Neural progenitor cell (in vitro differentiated cells): ENCODE data around the gene TK1. TPM values are rescaled to one million over a fixed set of nuclear protein-coding genes. Genes with fewer than 3 reads are reported as not detected.
A peak's percentile ranks its signal among the peaks of the same experiment; 100 is the strongest.
"Not testable (repeated sequence)": the region's sequence is repeated elsewhere in the genome, so short reads cannot be mapped to it uniquely, and the experiment has no call there.

ENCODE experiments used
- DNase-seq: peaks from one replicate; pipeline ENCODE4 v3.0.0-alpha.2; 2016; ENCODE audit warnings: low spot score
- H2AFZ ChIP-seq: fragments of 200-600 bp; sonication (generic); replicated peaks from 2 replicates; pipeline ENCODE4 v1.6.1; 2016; ENCODE audit warnings: antibody characterized with exemption
- H3F3A ChIP-seq: fragments of 200-600 bp; sonication (generic); 2 replicates; pipeline ENCODE4 v1.6.1; 2016; ENCODE audit warnings: antibody characterized with exemption, low read depth
- H3K27ac ChIP-seq: fragments of 200-600 bp; sonication (generic); 2 replicates; pipeline ENCODE4 v1.5.1; 2016; ENCODE audit warnings: mild to moderate bottlenecking
- H3K27me3 ChIP-seq: fragments of 200-600 bp; sonication (generic); 2 replicates; pipeline ENCODE4 v1.6.1; 2016; ENCODE audit warnings: mild to moderate bottlenecking, moderate library complexity
- H3K36me3 ChIP-seq: fragments of 200-600 bp; sonication (generic); 2 replicates; pipeline ENCODE4 v1.5.1; 2016
- H3K4me1 ChIP-seq: fragments of 200-600 bp; sonication (generic); 2 replicates; pipeline ENCODE4 v1.6.1; 2016; ENCODE audit warnings: mixed run types
- H3K4me2 ChIP-seq: fragments of 200-600 bp; sonication (generic); 2 replicates; pipeline ENCODE4 v1.6.1; 2016
- H3K4me3 ChIP-seq: fragments of 200-600 bp; sonication (generic); 2 replicates; pipeline ENCODE4 v1.5.1; 2016
- H3K79me2 ChIP-seq: fragments of 200-600 bp; sonication (generic); 2 replicates; pipeline ENCODE4 v1.6.1; 2016; ENCODE audit warnings: low read depth
- H3K9ac ChIP-seq: fragments of 200-600 bp; sonication (generic); 2 replicates; pipeline ENCODE4 v1.6.1; 2016
- H3K9me3 ChIP-seq: fragments of 200-600 bp; sonication (generic); 2 replicates; pipeline ENCODE4 v1.5.1; 2016; ENCODE audit warnings: low read depth
- H4K20me1 ChIP-seq: fragments of 200-600 bp; sonication (generic); 2 replicates; pipeline ENCODE4 v1.6.1; 2016; ENCODE audit warnings: low read depth
- H3K27ac Mint-ChIP-seq: 3 replicates; pipeline ENCODE4 v1.8.0; 2021; ENCODE audit warnings: mixed read lengths
- H3K27me3 Mint-ChIP-seq: 2 replicates; pipeline ENCODE4 v1.8.0; 2022; ENCODE audit warnings: low read depth, mild to moderate bottlenecking, inconsistent platforms, moderate library complexity, mixed read lengths; ENCODE audit not compliant: insufficient read depth
- H3K36me3 Mint-ChIP-seq: 3 replicates; pipeline ENCODE4 v1.8.0; 2021; ENCODE audit warnings: mixed read lengths
- H3K4me1 Mint-ChIP-seq: 3 replicates; pipeline ENCODE4 v1.8.0; 2021; ENCODE audit warnings: mixed read lengths
- H3K4me3 Mint-ChIP-seq: 3 replicates; pipeline ENCODE4 v1.8.0; 2021; ENCODE audit warnings: mild to moderate bottlenecking, moderate library complexity, mixed read lengths
- H3K9me3 Mint-ChIP-seq: 3 replicates; pipeline ENCODE4 v1.8.0; 2020; ENCODE audit warnings: mixed read lengths
- CTCF ChIP-seq: fragments of 200-600 bp; sonication (generic); IDR thresholded peaks from 2 replicates; pipeline ENCODE4 v1.5.1; 2017; ENCODE audit warnings: antibody characterized with exemption, mild to moderate bottlenecking
- EZH2 ChIP-seq: fragments of 200-600 bp; sonication (generic); IDR thresholded peaks from 2 replicates; pipeline ENCODE4 v1.6.1; 2017; ENCODE audit warnings: antibody characterized with exemption, mild to moderate bottlenecking, moderate library complexity
- EZH2phosphoT487 ChIP-seq: fragments of 200-600 bp; sonication (generic); IDR thresholded peaks from 2 replicates; pipeline ENCODE4 v1.6.1; 2017; ENCODE audit warnings: antibody characterized with exemption
- total RNA-seq: library from RNA; depleted of rRNA; stranded (reverse); fragments of >200 nt; gene quantifications from 2 replicates; pipeline ENCODE4 v1.2.3, GENCODE V29; 2015; ENCODE audit warnings: low replicate concordance

Gene TK1
- total RNA-seq: 27.3 and 61.7 TPM in 2 replicates

- H2AFZ ChIP-seq: peak within 1 kb of the TSS; percentile 54
- peaks cover 23% of the 10 kb centered on the region for H3K36me3 Mint-ChIP-seq
- no peaks in the 10 kb centered on the region for H3F3A ChIP-seq
- H3K4me1 ChIP-seq: peaks cover 27% of the 10 kb centered on the region
- H3K9me3 Mint-ChIP-seq: no peaks in the 10 kb centered on the region
- peak within 1 kb of the TSS; percentile 60 for H3K27ac Mint-ChIP-seq
- DNase-seq: peak; percentile 99
- TF ChIP-seq CTCF: peak; percentile 95
- no peak for TF ChIP-seq EZH2phosphoT487
- no peak for TF ChIP-seq EZH2
- H3K9me3 ChIP-seq: no peaks in the 10 kb centered on the region
- peak within 1 kb of the TSS; percentile 61 for H3K9ac ChIP-seq
- H3K4me3 Mint-ChIP-seq: peak within 1 kb of the TSS; percentile 88
- H3K4me1 Mint-ChIP-seq: peaks cover 34% of the 10 kb centered on the region
- H3K4me3 ChIP-seq: peak within 1 kb of the TSS; percentile 70
- peaks cover 10% of the 10 kb centered on the region for H3K27me3 Mint-ChIP-seq
- H3K36me3 ChIP-seq: no peaks in the 10 kb centered on the region
- peaks cover 40% of the 10 kb centered on the region for H4K20me1 ChIP-seq
- H3K4me2 ChIP-seq: peak within 1 kb of the TSS; percentile 97
- H3K79me2 ChIP-seq: peaks cover 79% of the 10 kb centered on the region
- no peak within 1 kb of the TSS for H3K27ac ChIP-seq
- H3K27me3 ChIP-seq: no peaks in the 10 kb centered on the region
These were observed at the start of gene TK1, which contains the start of gene AFMID for GRCh38 chr17:78186692-78187595. Gene TK1, minus strand, starts transcription at chr17:78187052. Its CDS starts 58 bp downstream, at chr17:78186994. Gene AFMID, plus strand, starts transcription at chr17:78187362. Its CDS starts 9 bp downstream, at chr17:78187371.

- Histone ChIP-seq H3K4me1 (no peaks in the 10 kb centered on the region), H3K4me2 (no peak overlapping the region), H3F3A (no peaks in the 10 kb centered on the region), H3K9ac (no peak overlapping the region), H3K4me3 (no peak overlapping the region), H3K9me3 (no peaks in the 10 kb centered on the region), H3K79me2 (no peaks in the 10 kb centered on the region), H2AFZ (no peak overlapping the region), H4K20me1 (no peaks in the 10 kb centered on the region), H3K27ac (no peak overlapping the region), H3K27me3 (peaks cover 24% of the 10 kb centered on the region), H3K36me3 (no peaks in the 10 kb centered on the region)
- H3K36me3 Mint-ChIP-seq: no peaks in the 10 kb centered on the region
- no peak for TF ChIP-seq EZH2phosphoT487
- TF ChIP-seq EZH2: no peak
- no peak for TF ChIP-seq CTCF
- H3K4me3 Mint-ChIP-seq: no peak overlapping the region
- peaks cover 21% of the 10 kb centered on the region for H3K27me3 Mint-ChIP-seq
- H3K9me3 Mint-ChIP-seq: no peaks in the 10 kb centered on the region
- no peak overlapping the region for H3K27ac Mint-ChIP-seq
- DNase-seq: no peak
- H3K4me1 Mint-ChIP-seq: peaks cover 7% of the 10 kb centered on the region
These were observed 49.0 kb upstream of the TK1 start for GRCh38 chr17:78235885-78236284.

GRCh38 chr17:78235022-78235421 is 48.2 kb upstream of the TK1 start:
- not testable (repeated sequence) for H3K9me3 ChIP-seq, H3K79me2 ChIP-seq, H3K4me1 Mint-ChIP-seq, H3K36me3 ChIP-seq, H3K9me3 Mint-ChIP-seq, H3K4me1 ChIP-seq, H3K36me3 Mint-ChIP-seq, DNase-seq, H3K4me3 Mint-ChIP-seq, H3K27ac ChIP-seq, H3F3A ChIP-seq, H3K9ac ChIP-seq, H4K20me1 ChIP-seq, H3K4me3 ChIP-seq, H2AFZ ChIP-seq, H3K4me2 ChIP-seq
- H3K27me3 Mint-ChIP-seq: peaks cover 29% of the 10 kb centered on the region
- H3K27ac Mint-ChIP-seq: peak overlapping the region; percentile 68
- peaks cover 33% of the 10 kb centered on the region for H3K27me3 ChIP-seq
